Measurements from ENCODE around the gene HOXB1. TPM values are rescaled to one million over a fixed set of nuclear protein-coding genes. Genes with fewer than 3 reads are reported as not detected.

The HOXB1 gene
- total RNA-seq, 1 experiment from 2014 or later = not detected

DNA sequence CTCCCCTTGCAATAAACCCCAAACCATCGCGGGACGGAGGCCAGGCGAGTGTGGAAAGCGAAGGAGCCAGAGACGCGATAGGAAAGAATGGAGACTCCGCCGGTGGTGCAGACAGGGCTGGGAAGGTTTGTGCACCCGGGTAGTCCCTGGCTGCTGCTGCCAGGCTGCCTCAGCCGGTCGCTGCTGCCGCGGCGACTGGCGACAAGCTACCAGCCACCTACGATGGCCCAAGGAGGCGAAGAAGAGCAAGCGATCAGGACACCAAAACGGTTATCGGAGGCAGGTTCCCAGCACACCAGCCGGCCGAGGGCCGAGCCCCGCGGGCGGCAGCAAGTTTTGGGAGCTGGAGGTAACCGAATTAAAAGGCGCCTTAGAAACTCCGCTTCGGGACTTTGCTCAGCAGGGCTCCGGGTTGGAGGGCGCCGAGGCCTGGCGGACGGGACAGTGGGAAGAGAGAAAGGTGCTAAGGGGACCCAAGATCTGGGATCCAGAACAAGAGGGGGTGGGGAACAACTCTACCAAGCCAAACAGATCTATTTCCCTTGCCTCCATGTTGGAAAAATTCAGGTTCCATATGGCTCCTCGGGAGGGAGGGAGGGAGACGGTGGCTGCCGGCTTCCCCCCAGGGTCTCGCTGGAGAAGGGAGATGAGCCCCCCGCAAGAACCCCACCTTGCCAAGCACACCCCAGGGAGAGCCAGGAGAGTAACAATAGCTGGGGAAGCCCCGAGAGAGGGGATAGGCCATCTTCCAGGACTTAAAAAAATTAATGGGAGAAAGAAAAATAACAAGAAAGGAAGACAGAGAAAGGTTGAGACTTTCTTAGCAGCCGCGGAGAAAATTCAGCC, 23.8 kb upstream of the HOXB1 start:
- DNase-seq (ENCODE audit: low spot score) = no peak

DNA sequence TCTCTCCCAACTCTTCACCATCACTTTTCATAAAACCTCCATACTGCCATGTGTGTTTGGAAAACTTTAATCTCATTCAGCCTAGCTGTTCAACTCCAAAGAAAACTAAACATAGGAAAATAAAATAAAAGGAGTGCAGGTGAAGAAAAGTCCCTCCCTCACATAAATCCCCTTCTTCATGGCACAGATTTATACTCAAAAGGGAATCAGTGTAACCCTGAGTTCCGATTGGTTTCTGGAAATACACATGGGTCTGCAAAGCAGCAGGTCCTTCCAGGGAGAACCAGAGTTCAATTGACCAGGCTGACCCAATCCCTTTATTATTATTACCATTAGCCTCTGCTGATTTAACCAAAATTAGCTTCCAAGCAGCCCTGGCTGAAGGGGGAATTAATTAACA, 23.0 kb upstream of the HOXB1 start:
- DNase-seq (ENCODE audit: low spot score) = no peak

DNA sequence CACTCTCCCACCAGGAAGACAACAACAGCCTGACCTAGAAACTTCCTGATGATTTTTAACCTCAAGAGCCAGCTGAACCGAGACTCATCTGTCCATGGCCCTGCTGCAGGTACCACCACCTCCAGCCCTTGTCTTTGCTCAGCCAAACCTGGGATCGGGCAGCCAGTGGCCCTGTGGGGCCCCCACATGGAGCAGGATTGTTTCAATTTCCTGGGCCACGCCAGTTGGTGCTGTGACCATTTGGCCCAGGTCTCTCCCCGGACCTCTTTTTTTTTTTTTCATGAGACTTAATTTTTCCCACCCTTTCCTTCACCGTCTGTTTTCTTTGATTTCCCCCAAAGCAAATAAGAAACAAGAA, 22.4 kb upstream of the HOXB1 start:
- DNase-seq (ENCODE audit: low spot score) = no peak

GRCh38 chr17:48552466-48553189, 21.8 kb upstream of the HOXB1 start:
- DNase-seq (ENCODE audit: low spot score) = no peak

GRCh38 chr17:48551596-48552465, 21.0 kb upstream of the HOXB1 start:
- no peak for DNase-seq (ENCODE audit: low spot score)

DNA sequence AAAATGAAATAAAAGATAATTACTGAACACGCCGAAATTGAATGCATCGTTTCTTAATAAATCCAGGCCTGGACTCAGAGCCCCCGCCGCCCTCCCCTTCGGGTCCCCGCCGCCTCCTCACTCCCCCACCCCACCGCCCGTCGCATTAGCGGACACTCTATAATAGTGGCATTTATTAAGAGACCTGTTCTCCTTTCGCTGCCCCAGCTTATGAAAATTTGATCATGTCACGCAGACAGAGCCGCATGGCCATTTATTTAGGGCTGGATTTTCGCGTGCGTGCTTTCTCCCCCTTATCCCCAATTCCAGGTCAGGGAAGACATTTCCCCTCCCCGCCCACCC, 20.4 kb upstream of the HOXB1 start:
- no peak for DNase-seq (ENCODE audit: low spot score)

GRCh38 chr17:48550502-48551213, 19.8 kb upstream of the HOXB1 start:
- DNase-seq (ENCODE audit: low spot score) = no peak

GRCh38 chr17:48549914-48550501, 19.2 kb upstream of the HOXB1 start:
- no peak for DNase-seq (ENCODE audit: low spot score)

GRCh38 chr17:48549281-48549630, 18.4 kb upstream of the HOXB1 start:
- no peak for DNase-seq (ENCODE audit: low spot score)

GRCh38 chr17:48548523-48549280, 17.9 kb upstream of the HOXB1 start:
- no peak for DNase-seq (ENCODE audit: low spot score)

DNA sequence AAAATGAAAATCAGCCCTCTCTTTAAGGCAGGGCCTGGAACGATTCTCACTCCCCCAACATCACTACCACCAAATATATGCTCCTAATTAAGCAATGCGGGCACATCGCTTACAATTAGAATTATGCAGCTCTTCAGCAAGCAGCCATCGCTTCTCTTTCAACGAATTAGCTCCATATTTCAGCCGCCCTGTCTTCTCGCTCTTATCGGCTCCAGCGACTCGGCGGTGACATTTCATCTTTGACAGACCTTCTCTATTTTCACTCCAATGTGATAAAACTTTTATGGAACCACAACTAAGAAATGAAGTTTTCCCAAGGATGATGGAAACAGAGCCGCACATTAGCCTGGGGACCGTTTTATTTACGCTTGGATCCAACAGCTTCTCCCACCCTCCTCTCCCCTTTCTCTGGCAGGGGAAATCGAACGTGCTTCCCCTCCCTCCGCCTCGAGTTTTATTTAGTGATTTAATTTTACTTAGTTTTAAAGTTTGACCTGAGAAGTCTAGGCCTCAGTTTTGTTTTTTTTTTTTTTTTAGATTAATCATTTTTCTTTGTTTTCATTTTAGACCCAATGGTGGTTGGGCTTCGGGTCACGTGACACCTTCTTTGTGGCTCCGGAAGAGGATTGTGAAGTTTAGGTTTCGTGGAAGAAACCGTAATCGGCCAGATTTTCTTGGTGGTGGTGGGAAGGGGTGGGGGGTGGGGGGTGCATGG, 17.2 kb upstream of the HOXB1 start:
- DNase-seq (ENCODE audit: low spot score) = no peak

DNA sequence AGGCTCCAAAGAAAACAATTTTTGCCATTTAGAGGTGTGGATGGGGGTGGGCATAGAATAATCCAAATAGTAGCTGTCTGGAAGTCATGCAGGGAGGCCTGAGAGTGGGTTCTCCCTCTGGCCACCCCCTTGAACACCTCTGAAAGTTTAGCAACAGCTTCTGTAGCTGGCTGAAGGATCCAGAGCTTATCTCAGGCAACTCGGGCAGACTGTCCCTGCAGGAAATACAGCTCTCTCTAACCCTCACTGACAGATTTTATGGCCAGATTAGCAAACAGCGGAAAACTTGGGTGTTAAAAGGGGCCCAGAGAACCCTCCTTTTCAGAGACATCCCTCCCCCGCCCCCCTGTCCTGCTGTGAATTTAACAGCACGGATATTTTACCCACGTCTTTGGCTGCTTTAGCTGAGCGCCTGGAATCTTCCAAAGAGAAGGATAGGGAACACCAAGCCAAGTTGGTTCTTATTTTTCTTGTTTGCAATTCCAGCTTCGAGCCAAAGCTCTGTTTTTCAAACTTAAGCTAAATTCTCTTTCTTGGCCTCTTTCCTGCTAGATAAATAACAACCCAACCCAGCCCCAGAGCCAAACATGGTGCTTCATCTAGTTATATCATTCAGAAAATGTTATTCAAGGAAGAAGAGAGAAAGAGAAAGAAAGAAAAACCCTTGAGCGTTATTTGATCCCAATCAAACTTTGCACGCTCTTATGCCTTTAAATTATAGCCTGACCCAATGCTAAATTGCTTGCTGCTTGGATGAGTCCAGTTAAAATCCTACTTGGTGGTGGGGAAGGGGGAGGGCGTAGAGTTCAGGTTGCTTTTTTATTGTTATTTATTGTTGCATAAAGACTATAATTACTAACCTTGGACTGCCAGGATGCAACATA, 16.4 kb upstream of the HOXB1 start:
- no peak for DNase-seq (ENCODE audit: low spot score)

DNA sequence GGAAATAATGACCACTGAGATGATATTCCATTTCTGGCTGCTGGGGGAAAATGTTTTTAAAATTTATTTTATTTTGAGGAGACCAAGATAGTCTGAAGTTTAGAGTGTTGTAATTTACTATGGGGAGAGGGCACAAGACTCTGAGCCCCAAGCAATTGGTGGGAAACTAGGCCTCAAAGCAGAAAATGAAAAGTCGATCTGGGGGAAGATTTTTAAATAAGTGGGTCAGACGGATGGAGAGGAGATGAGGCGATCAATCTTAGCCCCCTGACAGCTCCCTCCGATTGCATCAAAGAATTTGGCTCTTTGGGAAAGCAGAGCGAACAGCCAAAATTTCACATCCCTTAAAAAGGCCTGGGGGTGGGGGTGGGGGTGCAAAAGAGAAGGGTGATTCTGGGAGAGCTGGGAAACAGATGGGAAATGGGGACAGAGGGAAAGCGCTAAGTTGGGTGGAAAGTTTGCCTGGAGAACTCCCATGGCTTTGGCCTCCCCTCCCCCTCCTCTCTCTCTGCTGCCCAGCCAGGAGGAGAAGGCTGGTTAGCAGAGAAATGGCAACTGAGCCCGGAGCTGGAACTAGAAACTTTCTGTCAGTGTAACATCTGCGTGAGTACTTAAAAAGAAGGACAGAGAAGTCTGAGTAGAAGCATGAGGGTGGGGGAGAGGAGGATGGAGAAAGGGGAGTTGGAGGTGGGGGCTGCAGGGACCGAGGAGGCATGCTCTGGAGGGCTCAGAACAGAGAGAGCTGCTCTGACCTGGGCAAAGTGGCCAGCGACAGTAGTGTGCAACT, 15.5 kb upstream of the HOXB1 start:
- DNase-seq (ENCODE audit: low spot score) = no peak

DNA sequence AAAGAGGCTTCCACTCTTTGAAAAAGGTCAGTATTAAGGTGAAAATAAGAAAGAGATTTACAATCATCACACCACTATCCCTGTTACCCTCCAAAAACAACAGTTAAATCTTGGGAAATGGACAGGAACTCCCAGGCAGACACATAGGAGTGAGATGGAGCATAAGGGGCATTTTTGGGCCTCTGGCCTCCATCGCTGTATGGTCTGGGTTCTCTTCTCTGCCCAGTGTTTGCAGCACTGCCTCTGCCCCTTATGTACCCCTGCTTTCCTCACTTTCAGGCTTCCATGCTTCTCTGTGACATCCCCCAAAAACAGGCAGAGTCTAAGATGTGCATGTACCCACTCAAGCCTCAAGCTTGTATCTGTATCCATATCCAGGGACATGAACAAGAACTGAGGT, 14.7 kb upstream of the HOXB1 start:
- DNase-seq (ENCODE audit: low spot score) = no peak

DNA sequence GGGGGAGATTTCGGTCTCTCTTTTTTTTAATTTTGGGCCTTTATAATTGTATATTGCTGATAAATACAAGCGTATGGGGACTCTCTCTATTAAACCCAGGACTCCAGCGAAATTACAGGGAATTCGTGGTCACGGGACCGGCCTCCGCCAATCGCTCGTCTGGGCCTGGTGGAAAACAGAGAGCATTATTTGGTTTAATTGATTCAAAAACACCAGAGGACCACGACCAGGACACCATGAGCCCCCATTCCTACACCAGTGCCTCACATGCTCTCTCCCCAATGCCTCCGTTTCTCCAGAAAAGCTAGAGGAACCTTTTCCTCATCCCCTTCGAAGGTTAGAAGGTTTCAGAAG, 14.2 kb upstream of the HOXB1 start, which contains the start of gene HOXB2:
TSS of gene HOXB2 (minus strand) at position 88 of the 354 bp plus-strand sequence. CDS start 198 bp downstream, outside the sequence.
- no peak for DNase-seq (ENCODE audit: low spot score)

DNA sequence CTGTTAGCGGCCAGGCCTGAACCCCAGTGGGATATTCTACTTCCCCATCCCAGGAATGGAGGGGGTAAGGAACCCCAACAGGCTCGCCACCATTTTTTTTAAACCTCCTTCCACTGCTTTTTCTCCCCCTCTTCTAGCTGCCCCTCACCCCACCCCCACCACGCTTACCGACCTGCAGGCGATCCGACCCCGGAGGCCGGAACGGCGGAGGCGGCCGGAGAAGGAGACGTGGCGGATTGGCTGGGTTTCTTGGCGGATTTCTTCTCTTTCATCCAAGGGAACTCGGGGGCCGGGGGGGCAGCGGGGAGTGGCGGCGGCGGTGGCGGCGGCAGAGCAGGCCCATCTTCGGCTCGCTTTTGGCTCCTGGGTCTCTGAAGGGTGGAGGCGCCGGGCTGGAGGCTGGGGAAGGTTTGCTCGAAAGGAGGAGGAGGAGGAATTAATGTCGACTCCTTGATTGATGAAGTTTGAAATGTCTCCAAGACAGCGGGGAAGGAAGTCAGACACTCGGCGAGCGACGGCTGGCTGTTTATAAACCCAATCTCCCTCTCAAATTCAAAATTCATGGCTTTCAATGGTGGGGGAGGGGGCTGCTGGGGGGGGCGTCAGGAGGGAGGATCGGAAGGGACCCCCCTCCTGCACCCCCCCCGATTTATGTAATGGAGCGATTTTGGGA, 13.7 kb upstream of the HOXB1 start:
- peak; percentile 61 for DNase-seq (ENCODE audit: low spot score)

DNA sequence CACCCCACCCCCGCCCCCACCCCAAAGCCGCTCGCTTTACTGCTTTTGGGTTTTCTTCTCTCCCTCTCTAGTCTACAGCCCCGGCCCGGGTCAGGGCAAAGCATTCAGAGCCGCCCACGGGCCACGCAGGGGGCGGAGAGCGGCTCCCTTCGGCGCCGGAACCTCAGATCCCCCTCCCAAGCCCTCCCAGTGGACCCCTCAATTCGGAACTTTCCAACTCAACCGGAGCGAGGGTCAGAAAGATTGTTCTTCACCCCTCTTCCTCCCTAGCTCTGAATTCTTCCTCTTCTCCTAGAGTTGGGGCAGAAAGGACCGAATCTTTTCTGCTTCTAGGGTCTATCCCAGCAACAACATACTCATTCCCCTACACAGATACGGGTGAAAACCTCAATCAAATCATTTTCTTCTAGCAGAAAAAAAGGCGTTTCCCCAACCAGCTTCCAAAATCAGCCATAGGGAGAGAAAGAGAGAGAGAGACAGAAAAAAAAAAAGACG, 13.1 kb upstream of the HOXB1 start:
- DNase-seq (ENCODE audit: low spot score) = no peak

Measured in H4 (cell line).